Activated CD8-positive, alpha-beta memory T cell treated with anti-CD3 and anti-CD28 coated beads for 1 hour (primary cell): Measurements from ENCODE around the gene DIS3.
"Not testable (repeated sequence)": the region's sequence is repeated elsewhere in the genome, so short reads cannot be mapped to it uniquely, and the experiment has no call there.

Source experiments
- DNase-seq, 2 donors: peaks; one replicate each; pipeline ENCODE4 v3.0.0-alpha.2; 2020; ENCODE audit warnings: low read depth in 1 of 2; ENCODE audit errors: extremely low read depth in 1 of 2

DIS3 gene

DNA sequence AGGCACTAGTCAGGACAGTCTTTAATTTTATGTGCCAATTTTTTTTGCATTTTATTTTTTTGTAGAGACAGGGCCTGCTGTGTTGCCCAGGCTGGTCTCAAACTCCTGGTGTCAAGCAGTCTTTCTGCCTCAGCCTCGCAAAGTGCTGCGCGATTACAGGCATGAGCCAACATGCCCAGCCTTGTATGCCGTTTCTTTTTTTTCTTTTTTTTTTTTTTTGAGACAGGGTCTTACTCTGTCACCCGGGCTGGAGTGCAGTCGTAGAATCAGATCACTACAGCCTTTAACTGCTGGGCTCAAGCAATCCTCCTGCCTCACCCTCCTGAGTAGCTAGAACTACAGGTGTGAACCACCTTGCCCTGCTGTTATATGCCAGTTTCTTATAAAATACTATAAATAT, 27.6 kb downstream of the DIS3 start:
- no peak for DNase-seq

DNA sequence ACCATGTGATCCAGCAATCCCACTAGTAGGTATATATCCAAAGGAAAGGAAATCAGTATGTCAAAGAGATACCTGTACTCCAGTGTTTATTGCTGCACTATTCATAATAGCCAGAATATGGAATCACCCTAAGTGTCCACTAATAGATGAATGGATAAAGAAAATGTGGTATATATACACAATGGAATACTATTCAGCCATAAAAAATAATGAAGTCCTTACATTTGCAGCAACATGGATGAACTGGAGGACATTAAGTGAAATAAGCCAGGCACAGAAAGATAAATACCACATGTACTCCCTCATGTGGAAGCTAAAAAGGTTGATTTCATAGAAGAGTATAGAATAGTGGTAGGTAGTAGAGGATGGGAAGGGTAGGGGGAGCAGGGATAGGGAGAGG, 30.5 kb downstream of the DIS3 start:
- DNase-seq = no peak

DNA sequence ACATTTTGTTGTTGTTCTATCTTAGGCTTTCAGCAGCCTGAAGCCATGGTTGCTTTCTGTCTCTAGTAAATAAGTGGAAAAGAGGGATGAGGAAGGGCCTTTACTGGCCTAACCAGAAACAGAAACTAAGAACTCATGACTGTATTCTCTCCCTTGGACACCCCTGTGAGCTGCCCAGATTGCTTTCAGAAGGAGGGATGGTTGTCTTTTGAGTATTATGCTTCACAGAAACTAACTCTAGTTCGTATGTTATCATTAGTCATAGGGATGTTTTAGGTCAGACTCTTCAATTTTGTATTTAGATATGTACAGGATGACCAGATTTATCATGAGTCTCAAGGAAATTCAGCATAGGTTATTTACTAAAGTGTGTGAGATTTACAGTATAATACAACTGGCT, 36.4 kb downstream of the DIS3 start:
- DNase-seq = no peak

DNA sequence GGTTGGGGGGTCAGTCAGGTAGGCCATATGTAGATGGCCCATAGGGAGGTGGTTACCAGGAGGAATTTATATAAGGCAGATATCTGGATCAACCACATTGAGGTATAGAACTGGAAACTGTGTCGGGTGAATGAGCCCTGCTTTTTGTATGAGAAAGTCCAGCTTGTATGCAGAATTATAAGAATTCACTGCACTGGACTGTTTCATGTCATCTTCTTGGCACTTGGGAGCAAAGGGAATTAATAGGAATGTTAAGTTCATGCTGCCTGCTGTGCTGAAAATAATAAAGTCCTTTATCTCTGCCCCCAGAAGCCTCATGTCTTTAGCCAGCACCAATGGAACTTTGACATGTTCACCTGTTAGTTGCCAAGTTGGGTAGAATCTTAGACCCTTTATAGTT, 41.7 kb downstream of the DIS3 start:
- no peak for DNase-seq

DNA sequence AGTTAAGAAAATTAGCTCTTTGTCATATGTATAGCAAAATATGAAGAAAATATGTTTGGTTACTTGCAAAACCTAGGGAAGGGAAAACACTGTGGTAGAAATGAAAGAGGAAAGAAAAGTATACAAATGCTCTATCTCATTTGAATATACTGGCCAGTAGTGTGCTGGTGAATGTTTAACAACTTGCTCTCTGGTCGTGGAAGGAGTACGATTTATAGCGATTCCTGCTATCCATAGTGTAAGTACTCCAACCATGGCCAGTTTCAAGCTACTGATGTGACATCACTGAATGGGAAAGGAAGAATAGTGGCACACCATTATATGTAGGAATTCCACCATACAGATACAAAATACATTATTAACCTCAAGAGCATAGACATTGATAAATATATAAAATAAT, 44.7 kb downstream of the DIS3 start:
- no peak for DNase-seq

DNA sequence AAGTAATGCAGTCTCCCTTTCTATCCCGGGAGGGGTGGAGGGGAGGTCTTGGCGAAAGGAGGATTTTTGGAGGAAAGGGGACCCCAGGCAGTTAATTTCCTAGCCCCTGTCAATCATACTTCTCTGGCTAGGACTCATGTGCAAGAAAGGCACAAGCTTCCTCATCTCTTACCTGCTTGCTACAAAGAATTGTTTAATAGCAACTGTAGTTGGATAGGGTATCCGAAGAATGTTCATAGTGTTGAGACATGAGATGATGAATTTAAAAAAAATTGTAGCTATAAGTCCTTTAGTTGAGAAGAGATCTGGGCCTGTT, 53.5 kb downstream of the DIS3 start:
- DNase-seq = no peak

DNA sequence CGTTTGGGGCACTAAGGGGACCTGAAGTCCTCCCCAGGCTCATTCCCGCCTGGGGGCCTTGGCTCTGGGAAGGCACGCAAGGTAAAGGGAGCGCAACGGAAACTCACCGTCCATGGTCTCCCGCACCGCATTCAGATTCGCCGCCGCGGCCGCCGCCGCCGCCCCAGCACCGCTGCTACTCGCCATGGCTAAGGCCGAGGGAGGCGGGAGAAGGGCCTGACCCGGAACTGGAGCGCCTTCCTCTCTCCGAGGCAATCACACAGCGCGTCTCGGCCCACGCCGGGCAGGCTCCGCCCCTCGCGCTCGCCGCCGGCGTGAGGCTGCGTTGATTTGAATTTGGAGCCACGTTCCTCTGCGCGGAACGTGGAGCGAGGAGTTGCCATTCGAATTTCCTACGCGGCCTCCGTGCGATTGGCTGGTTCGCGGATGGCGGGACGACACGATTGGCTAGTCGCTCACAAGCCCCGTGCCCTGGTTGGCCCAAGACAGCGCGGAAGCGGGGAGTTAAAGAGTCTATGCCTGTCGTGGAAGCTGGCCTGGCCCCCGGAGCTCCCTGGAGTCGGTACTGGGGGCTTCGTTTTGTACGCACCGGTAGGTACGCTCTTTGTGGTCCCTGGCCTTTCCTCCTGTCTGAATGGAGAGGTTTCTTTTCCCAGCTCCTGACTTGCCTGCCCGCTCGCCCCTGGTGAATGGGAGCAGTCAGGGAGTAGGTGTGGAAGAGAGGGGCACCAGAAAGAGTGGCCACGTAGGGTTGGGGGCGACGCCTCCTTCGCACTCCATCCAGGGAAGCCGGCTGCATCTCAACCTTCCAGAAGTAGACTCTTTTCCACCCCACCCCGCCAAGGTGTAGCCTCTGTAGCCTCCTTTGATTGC, 54.0 kb downstream of the DIS3 start, which contains the start of the genes BORA and MZT1:
Gene BORA, plus strand, starts transcription at position 507 of the 873 bp plus-strand sequence. CDS start 1,018 bp downstream, outside the sequence.
Gene MZT1, minus strand, starts transcription at position 213 of the 873 bp plus-strand sequence. Its CDS starts 27 bp downstream, at position 186.
- DNase-seq = peak; percentile 83

DNA sequence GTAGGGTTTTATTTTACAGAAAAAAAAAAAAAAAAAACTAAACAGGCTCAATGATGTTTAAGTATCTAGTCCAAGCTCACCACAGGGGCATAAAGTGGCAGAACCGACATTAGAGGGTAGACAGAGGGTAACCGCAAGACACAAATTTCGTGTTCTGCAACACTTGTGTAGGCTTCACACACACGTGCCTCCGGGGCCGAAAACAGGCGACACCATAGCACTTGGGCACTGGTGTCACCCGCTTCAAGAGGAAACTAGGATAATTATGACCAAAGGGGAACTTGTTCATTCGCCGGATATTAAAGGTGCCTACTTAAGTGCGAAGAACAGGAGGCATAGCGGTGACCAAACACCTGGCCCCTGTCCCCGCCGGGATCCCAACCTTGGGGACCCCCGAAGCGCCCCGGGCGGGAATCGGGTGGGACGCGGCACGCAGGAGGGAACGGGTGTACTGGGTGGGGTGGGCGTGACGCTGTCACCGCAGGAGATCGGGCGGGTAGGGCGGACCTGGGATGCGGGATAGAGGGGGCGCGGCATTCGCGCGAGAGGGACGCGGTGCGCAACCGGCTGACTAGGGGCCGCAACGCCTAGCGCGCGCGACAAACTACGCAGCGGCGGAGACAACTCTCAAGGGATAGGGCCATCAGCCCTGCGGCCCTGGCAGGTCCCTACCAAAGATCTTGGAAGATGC, 54.8 kb downstream of the DIS3 start:
- no peak for DNase-seq

DNA sequence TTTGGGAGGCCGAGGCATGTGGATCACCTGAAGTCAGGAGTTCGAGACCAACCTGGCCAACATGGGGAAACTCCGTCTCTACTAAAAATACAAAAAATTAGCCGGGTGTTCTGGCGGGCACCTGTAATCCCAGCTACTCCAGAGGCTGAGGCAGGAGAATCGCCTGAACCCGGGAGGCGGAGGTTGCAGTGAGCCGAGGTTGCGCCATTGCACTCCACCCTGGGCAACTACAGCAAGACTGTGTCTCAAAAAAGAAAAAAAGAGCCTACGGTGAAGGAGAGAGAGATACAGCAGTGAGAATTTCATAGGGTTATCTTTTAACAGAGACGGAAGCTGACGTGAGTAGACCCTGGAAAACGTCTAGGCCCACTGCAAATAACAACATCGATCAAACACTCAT, 55.5 kb downstream of the DIS3 start:
- DNase-seq = not testable (repeated sequence)

DNA sequence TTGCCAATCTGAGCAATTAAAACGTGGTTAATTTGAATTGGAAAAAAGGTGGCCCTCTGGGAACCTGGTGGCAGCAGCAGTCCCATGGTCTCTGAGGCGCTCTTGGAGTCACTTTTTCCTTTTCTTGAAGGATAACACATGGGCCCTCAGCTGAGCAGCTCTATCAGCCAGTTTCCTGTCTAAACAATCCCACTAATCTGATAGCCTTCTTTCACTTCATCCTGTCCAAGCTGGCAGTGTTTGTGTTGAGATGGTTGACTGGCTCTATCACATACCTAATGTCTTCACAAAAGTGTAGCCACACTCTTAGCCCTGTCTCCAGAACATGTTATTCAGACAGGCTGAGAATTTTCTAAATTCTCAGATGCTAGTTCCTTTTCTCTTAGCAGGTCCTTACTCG, 64.9 kb downstream of the DIS3 start:
- no peak for DNase-seq
